Neuronal stem cell (in vitro differentiated cells): ENCODE results near the gene CHRM3.

ENCODE experiments used
- DNase-seq: peaks from one replicate; pipeline ENCODE4 v3.0.0-alpha.2; 2013; ENCODE audit warnings: low spot score
- H2AFZ ChIP-seq: one replicate; pipeline ENCODE4 v1.6.1; 2013; ENCODE audit warnings: mild to moderate bottlenecking, low read length, inconsistent platforms
- H2AK5ac ChIP-seq: 2 replicates; pipeline ENCODE4 v1.6.1; 2013; ENCODE audit warnings: low read depth, mild to moderate bottlenecking, inconsistent platforms, low read length, moderate library complexity, mixed read lengths
- H2BK120ac ChIP-seq: 2 replicates; pipeline ENCODE4 v1.6.1; 2013; ENCODE audit warnings: low read depth, mild to moderate bottlenecking, inconsistent platforms, low read length, moderate library complexity, mixed read lengths
- H2BK12ac ChIP-seq: one replicate; pipeline ENCODE4 v1.6.1; 2013; ENCODE audit warnings: low read length, inconsistent platforms
- H2BK15ac ChIP-seq: 2 replicates; pipeline ENCODE4 v1.6.1; 2013; ENCODE audit warnings: mild to moderate bottlenecking, low read length, inconsistent platforms, mixed read lengths
- H2BK5ac ChIP-seq: one replicate; pipeline ENCODE4 v1.6.1; 2013; ENCODE audit warnings: inconsistent platforms, mild to moderate bottlenecking, low read length, moderate library complexity
- H3K14ac ChIP-seq: one replicate; pipeline ENCODE4 v1.6.1; 2013; ENCODE audit warnings: low read length, inconsistent platforms
- H3K18ac ChIP-seq: 2 replicates; pipeline ENCODE4 v1.6.1; 2013; ENCODE audit warnings: low read length, inconsistent platforms
- H3K23ac ChIP-seq: 2 replicates; pipeline ENCODE4 v1.6.1; 2013; ENCODE audit warnings: low read depth, mild to moderate bottlenecking, mixed read lengths, low read length, inconsistent platforms; ENCODE audit not compliant: poor library complexity
- H3K27ac ChIP-seq: replicated peaks from 3 replicates; pipeline ENCODE4 v1.5.1; 2013; ENCODE audit warnings: low read length, inconsistent platforms
- H3K27me3 ChIP-seq, 3 experiments: 2 replicates each; pipeline ENCODE4 v1.6.1; 2013; ENCODE audit warnings: low read length in 3 of 3, mild to moderate bottlenecking in 2 of 3, inconsistent platforms in 1 of 3, low read depth in 1 of 3, mixed read lengths in 1 of 3, moderate library complexity in 1 of 3; ENCODE audit not compliant: control insufficient read depth in 3 of 3, insufficient read depth in 3 of 3
- H3K36me3 ChIP-seq, 2 donors: replicated peaks in 1 of 2; 2 replicates each; pipeline ENCODE4 v1.6.1; 2013; ENCODE audit warnings: low read length in 2 of 2; ENCODE audit not compliant: control insufficient read depth in 2 of 2, insufficient read depth in 2 of 2
- H3K4ac ChIP-seq: 2 replicates; pipeline ENCODE4 v1.6.1; 2013; ENCODE audit warnings: inconsistent platforms, mild to moderate bottlenecking, low read length, moderate library complexity
- H3K4me1 ChIP-seq, 2 donors: 1 replicate in 1 of 2; 2 replicates in 1 of 2; pipeline ENCODE4 v1.6.1; 2013; ENCODE audit warnings: low read length in 2 of 2, low read depth in 1 of 2; ENCODE audit not compliant: control insufficient read depth in 2 of 2, insufficient read depth in 1 of 2
- H3K4me2 ChIP-seq: one replicate; pipeline ENCODE4 v1.6.1; 2013; ENCODE audit warnings: mild to moderate bottlenecking, low read length, inconsistent platforms; ENCODE audit not compliant: insufficient read depth, poor library complexity, severe bottlenecking
- H3K4me3 ChIP-seq, 2 donors: 2 replicates each; pipeline ENCODE4 v1.5.1; 2013; ENCODE audit warnings: low read length in 2 of 2, mild to moderate bottlenecking in 2 of 2, inconsistent platforms in 1 of 2, moderate library complexity in 1 of 2
- H3K79me1 ChIP-seq: one replicate; pipeline ENCODE4 v1.6.1; 2013; ENCODE audit warnings: low read depth, mild to moderate bottlenecking, inconsistent platforms, low read length, moderate library complexity
- H3K9ac ChIP-seq: one replicate; pipeline ENCODE4 v1.6.1; 2013; ENCODE audit warnings: mild to moderate bottlenecking, low read depth, low read length, inconsistent platforms; ENCODE audit not compliant: poor library complexity
- H3K9me3 ChIP-seq, 2 donors: replicated peaks in 1 of 2; 2 replicates each; pipeline versions ENCODE3 to v1.6.1; 2013; ENCODE audit warnings: low read length in 2 of 2, mild to moderate bottlenecking in 2 of 2, inconsistent platforms in 1 of 2, low read depth in 1 of 2, mixed read lengths in 1 of 2, moderate library complexity in 1 of 2; ENCODE audit not compliant: control insufficient read depth in 2 of 2, insufficient read depth in 1 of 2
- H4K8ac ChIP-seq: one replicate; pipeline ENCODE4 v1.6.1; 2013; ENCODE audit warnings: low read depth, mild to moderate bottlenecking, inconsistent platforms, low read length, moderate library complexity
- H4K91ac ChIP-seq: one replicate; pipeline ENCODE4 v1.6.1; 2013; ENCODE audit warnings: low read length, low read depth, mild to moderate bottlenecking, inconsistent platforms; ENCODE audit not compliant: poor library complexity
- WGBS, 2 donors: extraction: QIAGEN DNeasy Blood & Tissue Kit; methylation state at CpG; one replicate each; pipeline ENCODE4 v1.1.7; 2013; ENCODE audit warnings: missing lambda C conversion rate in 2 of 2, mixed read lengths in 1 of 2; ENCODE audit not compliant: insufficient read length in 2 of 2, insufficient replicate concordance in 1 of 2; ENCODE audit errors: extremely low coverage in 2 of 2; 5-methylcytosine and 5-hydroxymethylcytosine counted together

CHRM3 gene

GRCh38 chr1:239426821-239427475 is 40.6 kb downstream of the CHRM3 start:
- Histone ChIP-seq H2BK15ac (no peak overlapping the region), H3K14ac (no peak overlapping the region), H2BK5ac (no peak overlapping the region), H3K36me3 (no peaks in the 10 kb centered on the region), H4K8ac (no peak overlapping the region), H3K27me3 (no peaks in the 10 kb centered on the region), H2BK120ac (no peak overlapping the region), H2AK5ac (no peak overlapping the region), H3K79me1 (no peaks in the 10 kb centered on the region), H3K4ac (no peak overlapping the region), H3K9me3 (no peaks in the 10 kb centered on the region), H2BK12ac (no peak overlapping the region), H4K91ac (no peak overlapping the region), H3K4me3 (no peak overlapping the region), H3K27ac (no peak overlapping the region), H3K18ac (no peak overlapping the region), H3K9ac (no peak overlapping the region), H3K23ac (no peak overlapping the region), H3K4me2 (no peak overlapping the region), H3K4me1 (no peaks in the 10 kb centered on the region), H2AFZ (no peak overlapping the region)
- DNase-seq: no peak
- 100% methylated on average over 1 of the region's 4 CpGs; no CpG with 5 or more reads in 1 of the 2 donors for WGBS, 2 donors

- Histone ChIP-seq H4K8ac (no peak overlapping the region), H3K4ac (no peak overlapping the region), H3K27me3 (no peaks in the 10 kb centered on the region), H3K9me3 (no peaks in the 10 kb centered on the region), H3K4me3 (peak overlapping the region in 1 of 2 donors; percentile 20), H3K9ac (no peak overlapping the region), H2BK120ac (no peak overlapping the region), H2AFZ (no peak overlapping the region), H3K23ac (no peak overlapping the region), H3K4me1 (no peaks in the 10 kb centered on the region), H3K4me2 (no peak overlapping the region), H2BK15ac (no peak overlapping the region), H3K18ac (no peak overlapping the region), H3K27ac (no peak overlapping the region), H2AK5ac (no peak overlapping the region), H3K14ac (no peak overlapping the region), H2BK5ac (no peak overlapping the region), H2BK12ac (no peak overlapping the region), H3K36me3 (no peaks in the 10 kb centered on the region), H3K79me1 (no peaks in the 10 kb centered on the region), H4K91ac (no peak overlapping the region)
- no peak for DNase-seq
- WGBS, 2 donors: no CpG with 5 or more reads among the region's 3 CpGs
Measured at GRCh38 chr1:239427712-239428111, 41.3 kb downstream of the CHRM3 start.

- DNase-seq: no peak
- no peak overlapping the region for H2BK15ac ChIP-seq
- H3K79me1 ChIP-seq: no peaks in the 10 kb centered on the region
- H3K18ac ChIP-seq: no peak overlapping the region
- H4K8ac ChIP-seq: no peak overlapping the region
- H3K27me3 ChIP-seq: no peaks in the 10 kb centered on the region
- H3K14ac ChIP-seq: no peak overlapping the region
- H2BK12ac ChIP-seq: no peak overlapping the region
- H3K4me3 ChIP-seq: peak overlapping the region in 1 of 2 donors; percentile 20
- H2AK5ac ChIP-seq: no peak overlapping the region
- H3K4me2 ChIP-seq: no peak overlapping the region
- H2BK120ac ChIP-seq: no peak overlapping the region
- H3K4ac ChIP-seq: no peak overlapping the region
- no peak overlapping the region for H4K91ac ChIP-seq
- no peaks in the 10 kb centered on the region for H3K9me3 ChIP-seq
- no peaks in the 10 kb centered on the region for H3K36me3 ChIP-seq
- no CpG with 5 or more reads among the region's 4 CpGs for WGBS, 2 donors
- no peak overlapping the region for H3K23ac ChIP-seq
- H3K27ac ChIP-seq: no peak overlapping the region
- no peak overlapping the region for H2BK5ac ChIP-seq
- H2AFZ ChIP-seq: no peak overlapping the region
- H3K4me1 ChIP-seq: no peaks in the 10 kb centered on the region
- no peak overlapping the region for H3K9ac ChIP-seq
Measured at GRCh38 chr1:239428120-239428710, 41.8 kb downstream of the CHRM3 start.

- Histone ChIP-seq H3K27ac (no peak overlapping the region), H3K27me3 (no peaks in the 10 kb centered on the region), H3K18ac (no peak overlapping the region), H3K79me1 (no peaks in the 10 kb centered on the region), H3K4me2 (no peak overlapping the region), H2BK15ac (no peak overlapping the region), H3K36me3 (no peaks in the 10 kb centered on the region), H3K9me3 (no peaks in the 10 kb centered on the region), H4K91ac (no peak overlapping the region), H2BK12ac (no peak overlapping the region), H2AFZ (no peak overlapping the region), H4K8ac (no peak overlapping the region), H2BK120ac (no peak overlapping the region), H2AK5ac (no peak overlapping the region), H3K4me1 (no peaks in the 10 kb centered on the region), H2BK5ac (no peak overlapping the region), H3K4me3 (no peak overlapping the region), H3K4ac (no peak overlapping the region), H3K9ac (no peak overlapping the region), H3K14ac (no peak overlapping the region), H3K23ac (no peak overlapping the region)
- WGBS, 2 donors: no CpG with 5 or more reads among the region's 3 CpGs
- DNase-seq: no peak
Measured at GRCh38 chr1:239429163-239429562, 42.8 kb downstream of the CHRM3 start.
